GM23338 (cell line): ENCODE results near the gene CCDC183. TPM values are rescaled to one million over a fixed set of nuclear protein-coding genes. Genes with fewer than 3 reads are reported as not detected.

Source experiments
- ATAC-seq: fragments of 200-7000 bp; cut with Tn5 transposase; 3 replicates; pipeline ENCODE4 v1.9.1; 2020
- DNase-seq: peaks from one replicate; pipeline ENCODE4 v3.0.0-alpha.2; 2015; ENCODE audit warnings: low spot score
- H2AFZ ChIP-seq: fragments of 200-600 bp; sonication (generic); 2 replicates; pipeline ENCODE4 v1.8.0; 2016; ENCODE audit warnings: antibody characterized with exemption, mild to moderate bottlenecking, moderate library complexity
- H3F3A ChIP-seq: fragments of 200-600 bp; sonication (generic); replicated peaks from 2 replicates; pipeline ENCODE4 v1.8.0; 2017; ENCODE audit warnings: antibody characterized with exemption, mixed run types, low read depth
- H3K27ac ChIP-seq: fragments of 200-600 bp; sonication (generic); 2 replicates; pipeline ENCODE4 v1.6.1; 2016; ENCODE audit warnings: low read depth
- H3K27me3 ChIP-seq: fragments of 200-600 bp; sonication (generic); 2 replicates; pipeline ENCODE4 v1.8.0; 2016; ENCODE audit warnings: mild to moderate bottlenecking, mixed run types, moderate library complexity; ENCODE audit not compliant: insufficient read depth
- H3K36me3 ChIP-seq: fragments of 200-600 bp; sonication (generic); 2 replicates; pipeline ENCODE4 v1.8.0; 2016; ENCODE audit warnings: mild to moderate bottlenecking; ENCODE audit not compliant: insufficient read depth
- H3K4me1 ChIP-seq: fragments of 200-600 bp; sonication (generic); 2 replicates; pipeline ENCODE4 v1.8.0; 2016; ENCODE audit warnings: mild to moderate bottlenecking, moderate library complexity; ENCODE audit not compliant: insufficient read depth
- H3K4me2 ChIP-seq: fragments of 200-600 bp; sonication (generic); 2 replicates; pipeline ENCODE4 v1.7.1; 2017; ENCODE audit warnings: mixed run types
- H3K4me3 ChIP-seq: fragments of 200-600 bp; sonication (generic); 2 replicates; pipeline ENCODE4 v1.6.1; 2016; ENCODE audit warnings: mixed run types
- H3K79me2 ChIP-seq: fragments of 200-600 bp; sonication (generic); replicated peaks from 2 replicates; pipeline ENCODE4 v1.8.0; 2017; ENCODE audit warnings: mild to moderate bottlenecking; ENCODE audit not compliant: insufficient read depth
- H3K9me2 ChIP-seq: fragments of 200-600 bp; sonication (generic); 2 replicates; pipeline ENCODE4 v1.8.0; 2017; ENCODE audit not compliant: insufficient read depth
- H4K20me1 ChIP-seq: fragments of 200-600 bp; sonication (generic); replicated peaks from 2 replicates; pipeline ENCODE4 v1.8.0; 2017; ENCODE audit warnings: mild to moderate bottlenecking; ENCODE audit not compliant: insufficient read depth
- H3K27ac Mint-ChIP-seq: 2 replicates; pipeline ENCODE4 v1.8.0; 2020; ENCODE audit warnings: inconsistent platforms, mild to moderate bottlenecking, moderate library complexity, mixed read lengths
- H3K27me3 Mint-ChIP-seq: 3 replicates; pipeline ENCODE4 v1.8.0; 2022; ENCODE audit warnings: low read depth, mild to moderate bottlenecking, moderate library complexity, mixed read lengths, inconsistent platforms; ENCODE audit not compliant: insufficient read depth, poor library complexity
- H3K36me3 Mint-ChIP-seq: 3 replicates; pipeline ENCODE4 v1.8.0; 2021; ENCODE audit warnings: low read depth, mild to moderate bottlenecking, inconsistent platforms, moderate library complexity, mixed read lengths
- H3K4me1 Mint-ChIP-seq: 3 replicates; pipeline ENCODE4 v1.8.0; 2020; ENCODE audit warnings: mild to moderate bottlenecking, inconsistent platforms, mixed read lengths
- H3K4me3 Mint-ChIP-seq: 3 replicates; pipeline ENCODE4 v1.8.0; 2021; ENCODE audit warnings: moderate library complexity, mild to moderate bottlenecking, inconsistent platforms, mixed read lengths
- H3K9me3 Mint-ChIP-seq: 3 replicates; pipeline ENCODE4 v1.8.0; 2020; ENCODE audit warnings: moderate library complexity, mild to moderate bottlenecking, inconsistent platforms, mixed read lengths
- CREB1 ChIP-seq: fragments of 250-450 bp; sonication (Bioruptor Pico); IDR thresholded peaks from 2 replicates; pipeline ENCODE4 v1.5.0; 2020; ENCODE audit warnings: low read depth, mild to moderate bottlenecking, moderate library complexity
- JUNB ChIP-seq: IDR thresholded peaks from one replicate; pipeline ENCODE4 v1.6.1; 2016; ENCODE audit warnings: antibody characterized with exemption; ENCODE audit not compliant: unreplicated experiment
- NANOG ChIP-seq: IDR thresholded peaks from 2 replicates; pipeline ENCODE4 v1.6.1; 2016; ENCODE audit warnings: antibody characterized with exemption, borderline replicate concordance
- POLR2AphosphoS5 ChIP-seq: IDR thresholded peaks from 2 replicates; pipeline ENCODE4 v1.6.1; 2016; ENCODE audit warnings: antibody characterized with exemption, low read depth
- ZNF114 ChIP-seq: fragments of 250-450 bp; sonication (Bioruptor Pico); IDR thresholded peaks from 2 replicates; pipeline ENCODE4 v1.5.0; 2020; ENCODE audit warnings: mild to moderate bottlenecking, moderate library complexity
- ZNF331 ChIP-seq: fragments of 250-450 bp; sonication (Bioruptor Pico); IDR thresholded peaks from 2 replicates; pipeline ENCODE4 v1.5.0; 2020; ENCODE audit warnings: low read depth, mild to moderate bottlenecking, moderate library complexity
- polyA plus RNA-seq: library from polyadenylated mRNA; unstranded; fragments of >200 nt; fragmentation: Nextera tagmentation; extraction: Ambion mirVana; gene quantifications from 2 replicates; pipeline ENCODE4 v1.2.1, GENCODE V29; 2016
- total RNA-seq: library from RNA; depleted of rRNA; stranded (reverse); fragments of >200 nt; shearing (Covaris generic); gene quantifications from 2 replicates; pipeline ENCODE4 v1.2.3, GENCODE V29; 2014
- TF ChIP-seq, protein P1 (sequence below): fragments of 250-450 bp; sonication (Bioruptor Pico); IDR thresholded peaks from 2 replicates; pipeline ENCODE4 v1.5.0; 2020; ENCODE audit warnings: mild to moderate bottlenecking, moderate library complexity
- TF ChIP-seq, protein P2 (sequence below), 2 experiments: fragments of 200-600 bp in 1 of 2; sonication (generic) in 1 of 2; conservative IDR thresholded peaks; 2 replicates each; pipeline versions ENCODE4 v1.5.1 to v1.6.1; 2016 to 2017; ENCODE audit warnings: antibody characterized with exemption in 2 of 2, low read depth in 2 of 2, mild to moderate bottlenecking in 2 of 2, moderate library complexity in 1 of 2

Gene CCDC183
- total and polyA plus RNA-seq, 2 experiments from 2014 or later: 1.1 to 1.2 TPM

DNA sequence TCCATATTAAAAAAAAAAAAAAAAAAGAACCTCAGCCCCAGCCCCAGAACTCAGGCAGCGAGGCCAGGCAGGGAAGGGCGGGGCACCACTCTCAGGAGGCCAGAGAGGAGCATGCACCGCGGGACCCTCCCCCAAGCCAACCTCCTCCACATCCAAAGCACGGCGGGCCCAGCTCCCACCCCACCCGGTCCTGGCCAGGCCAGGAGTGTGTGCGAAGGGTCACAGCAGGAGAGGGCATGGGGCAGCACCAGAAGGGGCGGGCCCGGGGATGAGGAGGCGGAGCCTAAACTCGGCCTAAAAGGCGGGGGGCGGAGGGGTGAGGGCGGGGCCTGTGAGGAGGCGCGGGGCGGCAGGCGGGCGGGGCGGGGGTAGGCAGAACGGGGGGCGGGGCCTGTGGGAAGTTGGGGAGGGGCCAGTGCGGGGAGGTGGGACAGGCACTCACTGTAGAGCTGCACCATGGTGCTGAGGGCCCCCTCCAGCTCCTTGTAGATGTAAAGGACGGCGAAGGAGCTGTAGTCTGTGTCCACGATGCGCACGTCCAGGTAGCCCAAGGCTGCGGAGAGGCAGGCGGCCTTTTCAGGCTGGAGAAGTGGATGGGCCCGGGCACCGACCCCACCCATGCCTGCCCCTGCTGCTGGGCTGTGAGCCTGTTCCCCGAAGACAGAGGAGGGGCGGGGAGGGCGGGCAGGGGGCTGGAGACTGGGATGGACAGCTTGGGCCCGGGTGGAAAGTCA, 33.1 kb upstream of the CCDC183 start:
- Histone ChIP-seq H3K4me3 (peak overlapping the region; percentile 51), H3K9me2 (no peaks in the 10 kb centered on the region), H3K79me2 (no peaks in the 10 kb centered on the region), H3K27me3 (no peaks in the 10 kb centered on the region), H2AFZ (peak overlapping the region; percentile 80; the same call in 1 of the 2 replicates), H3F3A (0 out of 2 replicates have a peak, but pooled peaks cover 5% of the 10 kb centered on the region), H3K4me1 (no peaks in the 10 kb centered on the region), H3K27ac (no peak overlapping the region), H4K20me1 (no peaks in the 10 kb centered on the region), H3K36me3 (no peaks in the 10 kb centered on the region), H3K4me2 (peak overlapping the region; percentile 76; the same call in 1 of the 2 replicates)
- Mint-ChIP-seq H3K36me3 (peaks cover 3% of the 10 kb centered on the region; the same call in 2 of the 3 replicates), H3K4me1 (peaks cover 13% of the 10 kb centered on the region), H3K27me3 (peaks cover 6% of the 10 kb centered on the region), H3K4me3 (peak overlapping the region; percentile 57; the same call in 2 of the 3 replicates), H3K9me3 (peaks cover 13% of the 10 kb centered on the region), H3K27ac (no peak overlapping the region)
- TF ChIP-seq POLR2AphosphoS5 (peak; percentile 93), CREB1 (CRISPR knock-in tag) (0 out of 2 replicates have a peak, but pooled peaks have one; percentile 6), ZNF331 (CRISPR knock-in tag) (no peak), JUNB (no peak), ZNF114 (CRISPR knock-in tag) (no peak), NANOG (no peak)
- TF ChIP-seq, protein P1, sequence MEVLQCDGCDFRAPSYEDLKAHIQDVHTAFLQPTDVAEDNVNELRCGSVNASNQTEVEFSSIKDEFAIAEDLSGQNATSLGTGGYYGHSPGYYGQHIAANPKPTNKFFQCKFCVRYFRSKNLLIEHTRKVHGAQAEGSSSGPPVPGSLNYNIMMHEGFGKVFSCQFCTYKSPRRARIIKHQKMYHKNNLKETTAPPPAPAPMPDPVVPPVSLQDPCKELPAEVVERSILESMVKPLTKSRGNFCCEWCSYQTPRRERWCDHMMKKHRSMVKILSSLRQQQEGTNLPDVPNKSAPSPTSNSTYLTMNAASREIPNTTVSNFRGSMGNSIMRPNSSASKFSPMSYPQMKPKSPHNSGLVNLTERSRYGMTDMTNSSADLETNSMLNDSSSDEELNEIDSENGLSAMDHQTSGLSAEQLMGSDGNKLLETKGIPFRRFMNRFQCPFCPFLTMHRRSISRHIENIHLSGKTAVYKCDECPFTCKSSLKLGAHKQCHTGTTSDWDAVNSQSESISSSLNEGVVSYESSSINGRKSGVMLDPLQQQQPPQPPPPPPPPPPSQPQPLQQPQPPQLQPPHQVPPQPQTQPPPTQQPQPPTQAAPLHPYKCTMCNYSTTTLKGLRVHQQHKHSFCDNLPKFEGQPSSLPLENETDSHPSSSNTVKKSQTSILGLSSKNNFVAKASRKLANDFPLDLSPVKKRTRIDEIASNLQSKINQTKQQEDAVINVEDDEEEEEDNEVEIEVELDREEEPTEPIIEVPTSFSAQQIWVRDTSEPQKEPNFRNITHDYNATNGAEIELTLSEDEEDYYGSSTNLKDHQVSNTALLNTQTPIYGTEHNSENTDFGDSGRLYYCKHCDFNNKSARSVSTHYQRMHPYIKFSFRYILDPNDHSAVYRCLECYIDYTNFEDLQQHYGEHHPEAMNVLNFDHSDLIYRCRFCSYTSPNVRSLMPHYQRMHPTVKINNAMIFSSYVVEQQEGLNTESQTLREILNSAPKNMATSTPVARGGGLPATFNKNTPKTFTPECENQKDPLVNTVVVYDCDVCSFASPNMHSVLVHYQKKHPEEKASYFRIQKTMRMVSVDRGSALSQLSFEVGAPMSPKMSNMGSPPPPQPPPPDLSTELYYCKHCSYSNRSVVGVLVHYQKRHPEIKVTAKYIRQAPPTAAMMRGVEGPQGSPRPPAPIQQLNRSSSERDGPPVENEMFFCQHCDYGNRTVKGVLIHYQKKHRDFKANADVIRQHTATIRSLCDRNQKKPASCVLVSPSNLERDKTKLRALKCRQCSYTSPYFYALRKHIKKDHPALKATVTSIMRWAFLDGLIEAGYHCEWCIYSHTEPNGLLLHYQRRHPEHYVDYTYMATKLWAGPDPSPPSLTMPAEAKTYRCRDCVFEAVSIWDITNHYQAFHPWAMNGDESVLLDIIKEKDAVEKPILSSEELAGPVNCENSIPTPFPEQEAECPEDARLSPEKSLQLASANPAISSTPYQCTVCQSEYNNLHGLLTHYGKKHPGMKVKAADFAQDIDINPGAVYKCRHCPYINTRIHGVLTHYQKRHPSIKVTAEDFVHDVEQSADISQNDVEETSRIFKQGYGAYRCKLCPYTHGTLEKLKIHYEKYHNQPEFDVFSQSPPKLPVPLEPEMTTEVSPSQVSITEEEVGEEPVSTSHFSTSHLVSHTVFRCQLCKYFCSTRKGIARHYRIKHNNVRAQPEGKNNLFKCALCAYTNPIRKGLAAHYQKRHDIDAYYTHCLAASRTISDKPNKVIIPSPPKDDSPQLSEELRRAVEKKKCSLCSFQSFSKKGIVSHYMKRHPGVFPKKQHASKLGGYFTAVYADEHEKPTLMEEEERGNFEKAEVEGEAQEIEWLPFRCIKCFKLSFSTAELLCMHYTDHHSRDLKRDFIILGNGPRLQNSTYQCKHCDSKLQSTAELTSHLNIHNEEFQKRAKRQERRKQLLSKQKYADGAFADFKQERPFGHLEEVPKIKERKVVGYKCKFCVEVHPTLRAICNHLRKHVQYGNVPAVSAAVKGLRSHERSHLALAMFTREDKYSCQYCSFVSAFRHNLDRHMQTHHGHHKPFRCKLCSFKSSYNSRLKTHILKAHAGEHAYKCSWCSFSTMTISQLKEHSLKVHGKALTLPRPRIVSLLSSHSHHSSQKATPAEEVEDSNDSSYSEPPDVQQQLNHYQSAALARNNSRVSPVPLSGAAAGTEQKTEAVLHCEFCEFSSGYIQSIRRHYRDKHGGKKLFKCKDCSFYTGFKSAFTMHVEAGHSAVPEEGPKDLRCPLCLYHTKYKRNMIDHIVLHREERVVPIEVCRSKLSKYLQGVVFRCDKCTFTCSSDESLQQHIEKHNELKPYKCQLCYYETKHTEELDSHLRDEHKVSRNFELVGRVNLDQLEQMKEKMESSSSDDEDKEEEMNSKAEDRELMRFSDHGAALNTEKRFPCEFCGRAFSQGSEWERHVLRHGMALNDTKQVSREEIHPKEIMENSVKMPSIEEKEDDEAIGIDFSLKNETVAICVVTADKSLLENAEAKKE (CRISPR knock-in tag): no peak
- TF ChIP-seq, protein P2, sequence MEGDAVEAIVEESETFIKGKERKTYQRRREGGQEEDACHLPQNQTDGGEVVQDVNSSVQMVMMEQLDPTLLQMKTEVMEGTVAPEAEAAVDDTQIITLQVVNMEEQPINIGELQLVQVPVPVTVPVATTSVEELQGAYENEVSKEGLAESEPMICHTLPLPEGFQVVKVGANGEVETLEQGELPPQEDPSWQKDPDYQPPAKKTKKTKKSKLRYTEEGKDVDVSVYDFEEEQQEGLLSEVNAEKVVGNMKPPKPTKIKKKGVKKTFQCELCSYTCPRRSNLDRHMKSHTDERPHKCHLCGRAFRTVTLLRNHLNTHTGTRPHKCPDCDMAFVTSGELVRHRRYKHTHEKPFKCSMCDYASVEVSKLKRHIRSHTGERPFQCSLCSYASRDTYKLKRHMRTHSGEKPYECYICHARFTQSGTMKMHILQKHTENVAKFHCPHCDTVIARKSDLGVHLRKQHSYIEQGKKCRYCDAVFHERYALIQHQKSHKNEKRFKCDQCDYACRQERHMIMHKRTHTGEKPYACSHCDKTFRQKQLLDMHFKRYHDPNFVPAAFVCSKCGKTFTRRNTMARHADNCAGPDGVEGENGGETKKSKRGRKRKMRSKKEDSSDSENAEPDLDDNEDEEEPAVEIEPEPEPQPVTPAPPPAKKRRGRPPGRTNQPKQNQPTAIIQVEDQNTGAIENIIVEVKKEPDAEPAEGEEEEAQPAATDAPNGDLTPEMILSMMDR (conservative IDR thresholded peaks at IDR 0.05; ENCODE audit: low read depth in 2 of 2): peak in 1 of 2 experiments; percentile 49; a peak in 1 of 4 replicates
- DNase-seq (peak; percentile 96), ATAC-seq (peak; percentile 78)
